Immature natural killer cell (primary cell): ENCODE measurements around the gene TUBB2A. TPM values are rescaled to one million over a fixed set of nuclear protein-coding genes. Genes with fewer than 3 reads are reported as not detected.
A peak's percentile ranks its signal among the peaks of the same experiment; 100 is the strongest.
"Not testable (repeated sequence)": the region's sequence is repeated elsewhere in the genome, so short reads cannot be mapped to it uniquely, and the experiment has no call there.

ENCODE experiments used
- DNase-seq, 3 donors: peaks; one replicate each; pipeline ENCODE4 v3.0.0; 2022; ENCODE audit warnings: mixed read lengths in 1 of 3
- H3K27ac Mint-ChIP-seq, 6 donors: one replicate each; pipeline ENCODE4 v1.8.0; 2020; ENCODE audit warnings: mixed read lengths in 6 of 6, mild to moderate bottlenecking in 5 of 6, inconsistent platforms in 4 of 6, moderate library complexity in 3 of 6
- H3K27me3 Mint-ChIP-seq, 3 donors: one replicate each; pipeline ENCODE4 v1.8.0; 2020 to 2021; ENCODE audit warnings: low read depth in 3 of 3, mild to moderate bottlenecking in 3 of 3, mixed read lengths in 3 of 3, moderate library complexity in 3 of 3, inconsistent platforms in 1 of 3
- H3K36me3 Mint-ChIP-seq, 3 donors: one replicate each; pipeline ENCODE4 v1.8.0; 2020; ENCODE audit warnings: mixed read lengths in 3 of 3, inconsistent platforms in 2 of 3, mild to moderate bottlenecking in 2 of 3
- H3K4me1 Mint-ChIP-seq, 2 donors: one replicate each; pipeline ENCODE4 v1.8.0; 2020; ENCODE audit warnings: inconsistent platforms in 2 of 2, mild to moderate bottlenecking in 2 of 2, mixed read lengths in 2 of 2, moderate library complexity in 1 of 2
- H3K4me3 Mint-ChIP-seq, 5 donors: one replicate each; pipeline ENCODE4 v1.8.0; 2020; ENCODE audit warnings: mild to moderate bottlenecking in 5 of 5, mixed read lengths in 5 of 5, inconsistent platforms in 3 of 5, moderate library complexity in 3 of 5
- H3K9me3 Mint-ChIP-seq, 6 donors: one replicate each; pipeline ENCODE4 v1.8.0; 2020; ENCODE audit warnings: mild to moderate bottlenecking in 6 of 6, mixed read lengths in 6 of 6, inconsistent platforms in 4 of 6, moderate library complexity in 3 of 6
- polyA plus RNA-seq, 3 donors: library from polyadenylated mRNA; unstranded; fragments of 300-500 nt; fragmentation: Illumina TruSeq; gene quantifications; one replicate each; pipeline ENCODE4 v1.2.3, GENCODE V29; 2021

TUBB2A gene
- polyA plus RNA-seq, 3 donors from 2014 or later, result 1.4 to 3.8 (median 2.9) TPM

DNA sequence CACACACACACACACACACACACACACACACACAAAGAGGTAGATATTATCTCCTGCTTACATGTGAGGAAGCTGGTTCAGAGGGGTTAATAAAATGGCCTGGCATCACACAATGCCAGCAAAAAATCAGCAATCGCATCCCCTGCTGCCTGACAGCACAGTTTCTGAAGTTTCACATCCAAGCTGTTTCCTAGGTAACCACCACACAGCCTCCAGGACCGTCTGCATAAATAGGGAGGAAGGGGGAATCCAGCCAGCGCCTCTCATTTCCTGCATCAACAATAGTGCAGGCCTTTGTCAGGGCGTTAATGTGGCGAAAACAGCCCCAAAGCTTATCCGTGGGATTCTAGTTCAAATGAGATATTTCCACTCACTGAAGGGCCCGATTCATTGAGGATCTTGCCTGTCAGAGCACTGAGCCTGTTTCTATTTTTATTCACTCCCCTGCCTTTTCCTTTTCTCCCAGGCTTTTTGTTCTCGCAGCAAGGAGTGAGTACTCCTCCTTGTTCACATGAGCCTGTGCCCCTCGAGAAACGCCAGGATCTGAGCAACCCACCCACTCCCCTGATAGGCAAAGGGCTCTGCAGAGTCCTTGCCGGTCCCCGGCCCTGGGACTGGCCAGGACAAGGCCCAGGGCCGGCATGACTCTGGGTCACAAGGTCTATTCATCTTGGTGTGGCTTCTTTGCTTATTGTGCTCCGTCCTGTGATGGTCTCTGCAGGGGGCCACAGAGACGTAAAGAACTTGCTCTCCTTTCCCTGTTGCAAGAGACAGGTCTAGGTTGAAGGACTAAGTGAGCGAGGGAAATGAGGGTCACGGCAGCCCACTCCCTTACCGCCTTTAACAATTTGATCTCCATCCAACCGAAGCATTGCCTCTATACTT lies 37.4 kb upstream of the TUBB2A start:
- Mint-ChIP-seq H3K4me3 (no peak overlapping the region), H3K9me3 (no peaks in the 10 kb centered on the region), H3K27ac (no peak overlapping the region), H3K27me3 (peaks cover 0 to 5% (median 2%) of the 10 kb centered on the region in 3 donors), H3K36me3 (no peaks in the 10 kb centered on the region), H3K4me1 (no peaks in the 10 kb centered on the region)
- DNase-seq, result no peak

DNA sequence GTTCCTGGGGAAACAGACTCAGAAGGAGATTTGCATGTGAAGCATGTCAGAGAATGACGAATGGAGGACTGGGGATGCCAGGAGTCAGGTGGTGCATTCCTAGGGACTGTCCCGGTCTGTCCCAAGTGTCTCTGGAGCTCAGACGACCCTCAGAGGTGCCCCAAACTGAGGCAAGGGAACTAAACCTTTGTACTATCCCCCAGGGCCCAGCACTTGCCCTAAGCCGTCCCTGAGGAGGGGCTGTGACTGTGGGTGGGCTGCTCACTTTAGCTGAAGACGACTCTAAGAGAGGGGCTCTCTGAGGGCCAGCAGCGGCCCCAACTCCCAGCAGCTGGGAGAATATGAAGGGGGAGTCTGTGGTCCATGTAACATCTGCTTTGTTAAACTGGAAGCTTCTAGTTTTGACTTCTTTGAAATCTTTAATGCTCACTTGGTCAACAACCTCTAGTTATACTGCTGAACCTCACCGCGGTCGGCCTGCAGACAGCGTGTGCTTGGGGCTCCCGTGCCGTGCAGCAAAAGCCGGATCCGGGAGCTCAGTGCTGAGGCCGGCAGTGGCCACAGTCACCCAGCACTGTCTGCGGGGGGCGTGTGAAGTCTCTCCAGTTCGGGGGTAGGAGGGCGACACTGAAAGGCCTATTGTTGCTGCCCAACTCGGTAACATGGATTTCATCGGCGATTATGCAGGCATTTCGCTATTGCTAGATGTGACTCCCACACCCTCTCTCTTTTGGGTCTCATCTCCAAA lies 35.9 kb upstream of the TUBB2A start:
- DNase-seq, result no peak
- H3K27ac Mint-ChIP-seq, result no peak overlapping the region
- peaks cover 0 to 2% (median 0%) of the 10 kb centered on the region in 3 donors for H3K27me3 Mint-ChIP-seq
- no peaks in the 10 kb centered on the region for H3K36me3 Mint-ChIP-seq
- no peak overlapping the region for H3K4me3 Mint-ChIP-seq
- H3K9me3 Mint-ChIP-seq, result no peaks in the 10 kb centered on the region
- no peaks in the 10 kb centered on the region for H3K4me1 Mint-ChIP-seq

DNA sequence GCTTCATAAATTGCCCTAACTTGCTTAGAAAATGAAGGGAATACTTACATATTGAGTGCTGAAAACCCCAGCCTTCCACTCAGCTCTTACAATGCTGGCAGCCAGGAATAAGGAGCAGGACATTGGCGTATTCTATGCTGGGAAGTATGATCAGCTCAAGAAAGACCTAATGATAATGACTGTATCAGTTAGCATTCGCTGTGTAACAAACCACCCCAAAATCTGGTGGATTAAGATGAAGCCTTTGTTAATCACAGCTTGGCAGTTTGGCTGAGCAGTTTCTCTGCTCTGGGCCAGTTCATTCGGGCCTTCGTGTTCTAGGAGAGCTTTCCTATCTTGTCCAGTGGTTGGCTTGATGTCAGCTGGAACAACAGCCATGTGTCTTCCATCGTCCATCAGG lies 33.4 kb upstream of the TUBB2A start:
- no peak for DNase-seq
- no peak overlapping the region for H3K4me3 Mint-ChIP-seq
- no peaks in the 10 kb centered on the region for H3K4me1 Mint-ChIP-seq
- no peaks in the 10 kb centered on the region for H3K36me3 Mint-ChIP-seq
- peaks cover 0 to 3% (median 1%) of the 10 kb centered on the region in 3 donors for H3K27me3 Mint-ChIP-seq
- H3K9me3 Mint-ChIP-seq, result no peaks in the 10 kb centered on the region
- H3K27ac Mint-ChIP-seq, result no peak overlapping the region

- DNase-seq, result no peak
- Mint-ChIP-seq H3K9me3 (no peaks in the 10 kb centered on the region), H3K4me1 (no peaks in the 10 kb centered on the region), H3K27ac (no peak overlapping the region), H3K27me3 (peaks cover 0 to 5% (median 1%) of the 10 kb centered on the region in 3 donors), H3K36me3 (no peaks in the 10 kb centered on the region), H3K4me3 (no peak overlapping the region)
Measured at GRCh38 chr6:3190056-3190455, 32.7 kb upstream of the TUBB2A start.

DNA sequence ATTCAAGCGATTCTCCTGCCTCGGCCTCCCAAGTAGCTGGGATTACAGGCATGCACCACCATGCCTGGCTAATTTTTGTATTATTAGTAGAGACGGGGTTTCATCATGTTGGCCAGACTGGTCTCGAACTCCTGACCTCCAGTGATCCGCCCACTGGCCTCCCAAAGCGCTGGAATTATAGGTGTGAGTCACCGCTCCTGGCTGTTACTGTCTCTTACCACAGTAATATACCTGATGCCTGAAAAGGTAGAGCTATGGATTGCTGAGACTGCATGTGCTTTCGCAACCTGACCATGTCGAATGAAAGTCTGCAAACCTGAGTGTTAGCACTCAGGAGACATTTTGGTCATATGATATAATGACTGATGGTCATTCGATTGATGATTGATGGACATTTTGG lies 31.8 kb upstream of the TUBB2A start:
- not testable (repeated sequence) for H3K9me3 Mint-ChIP-seq, H3K4me3 Mint-ChIP-seq, H3K36me3 Mint-ChIP-seq

GRCh38 chr6:3188262-3188661 lies 30.9 kb upstream of the TUBB2A start:
- peaks cover 4 to 5% (median 5%) of the 10 kb centered on the region in 3 donors for H3K27me3 Mint-ChIP-seq
- H3K27ac Mint-ChIP-seq, result no peak overlapping the region
- DNase-seq, result no peak
- H3K9me3 Mint-ChIP-seq, result no peaks in the 10 kb centered on the region
- no peaks in the 10 kb centered on the region for H3K36me3 Mint-ChIP-seq
- H3K4me1 Mint-ChIP-seq, result no peaks in the 10 kb centered on the region
- no peak overlapping the region for H3K4me3 Mint-ChIP-seq

More for the DNA sequence above, 31.8 kb upstream of the TUBB2A start:
- H3K27ac Mint-ChIP-seq, DNase-seq, H3K27me3 Mint-ChIP-seq, H3K4me1 Mint-ChIP-seq: not testable (repeated sequence)

- DNase-seq, result no peak
- no peaks in the 10 kb centered on the region for H3K9me3 Mint-ChIP-seq
- no peaks in the 10 kb centered on the region for H3K4me1 Mint-ChIP-seq
- H3K27ac Mint-ChIP-seq, result no peak overlapping the region
- H3K27me3 Mint-ChIP-seq, result peaks cover 4 to 5% (median 5%) of the 10 kb centered on the region in 3 donors
- H3K4me3 Mint-ChIP-seq, result no peak overlapping the region
- H3K36me3 Mint-ChIP-seq, result no peaks in the 10 kb centered on the region
Measured at GRCh38 chr6:3186974-3187382, 29.6 kb upstream of the TUBB2A start.

- no peaks in the 10 kb centered on the region for H3K36me3 Mint-ChIP-seq
- no peak overlapping the region for H3K27ac Mint-ChIP-seq
- DNase-seq, result no peak
- no peak overlapping the region for H3K4me3 Mint-ChIP-seq
- no peaks in the 10 kb centered on the region for H3K9me3 Mint-ChIP-seq
- no peaks in the 10 kb centered on the region for H3K4me1 Mint-ChIP-seq
- peaks cover 7 to 10% (median 9%) of the 10 kb centered on the region in 3 donors for H3K27me3 Mint-ChIP-seq
Measured at GRCh38 chr6:3183066-3183465, 25.7 kb upstream of the TUBB2A start.

DNA sequence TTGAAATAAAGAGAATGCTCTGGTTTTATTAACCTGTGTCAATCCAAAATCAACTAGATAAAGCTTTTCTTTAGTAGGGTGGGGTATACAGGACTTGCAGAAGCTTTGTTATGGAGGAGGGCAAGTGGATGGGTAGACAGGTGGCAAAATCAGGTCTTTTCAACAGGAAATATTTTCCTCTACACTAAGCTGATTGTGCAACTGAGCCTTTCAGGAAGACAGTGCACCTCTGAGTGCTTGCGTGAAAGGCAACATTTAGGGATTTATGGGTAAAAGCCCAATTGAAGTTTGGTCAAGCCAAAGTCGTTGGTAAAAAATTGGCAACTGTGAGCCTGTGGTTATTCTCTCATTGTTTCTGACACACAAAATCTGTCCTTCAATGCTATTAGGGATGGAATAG lies 23.8 kb upstream of the TUBB2A start:
- Mint-ChIP-seq H3K4me1 (no peaks in the 10 kb centered on the region), H3K27me3 (peaks cover 6 to 10% (median 8%) of the 10 kb centered on the region in 3 donors), H3K9me3 (no peaks in the 10 kb centered on the region), H3K36me3 (no peaks in the 10 kb centered on the region), H3K27ac (no peak overlapping the region), H3K4me3 (no peak overlapping the region)
- no peak for DNase-seq

GRCh38 chr6:3179945-3180344 lies 22.6 kb upstream of the TUBB2A start:
- Mint-ChIP-seq H3K27ac (peak overlapping the region in 1 of 6 donors; percentile 53), H3K4me3 (peak overlapping the region in 4 of 5 donors; percentile 41 to 71 (median 56)), H3K27me3 (peaks cover 9 to 11% (median 10%) of the 10 kb centered on the region in 3 donors)
- not testable (repeated sequence) for H3K9me3 Mint-ChIP-seq, H3K4me1 Mint-ChIP-seq, DNase-seq, H3K36me3 Mint-ChIP-seq

GRCh38 chr6:3178666-3179065 lies 21.3 kb upstream of the TUBB2A start:
- H3K27me3 Mint-ChIP-seq, H3K27ac Mint-ChIP-seq, H3K36me3 Mint-ChIP-seq, DNase-seq, H3K9me3 Mint-ChIP-seq, H3K4me1 Mint-ChIP-seq, H3K4me3 Mint-ChIP-seq: not testable (repeated sequence)

GRCh38 chr6:3176562-3177355 lies 19.4 kb upstream of the TUBB2A start:
- Mint-ChIP-seq H3K4me3 (no peak overlapping the region), H3K27me3 (peaks cover 7 to 11% (median 9%) of the 10 kb centered on the region in 3 donors), H3K4me1 (no peaks in the 10 kb centered on the region), H3K36me3 (no peaks in the 10 kb centered on the region), H3K27ac (no peak overlapping the region), H3K9me3 (no peaks in the 10 kb centered on the region)
- DNase-seq, result no peak

DNA sequence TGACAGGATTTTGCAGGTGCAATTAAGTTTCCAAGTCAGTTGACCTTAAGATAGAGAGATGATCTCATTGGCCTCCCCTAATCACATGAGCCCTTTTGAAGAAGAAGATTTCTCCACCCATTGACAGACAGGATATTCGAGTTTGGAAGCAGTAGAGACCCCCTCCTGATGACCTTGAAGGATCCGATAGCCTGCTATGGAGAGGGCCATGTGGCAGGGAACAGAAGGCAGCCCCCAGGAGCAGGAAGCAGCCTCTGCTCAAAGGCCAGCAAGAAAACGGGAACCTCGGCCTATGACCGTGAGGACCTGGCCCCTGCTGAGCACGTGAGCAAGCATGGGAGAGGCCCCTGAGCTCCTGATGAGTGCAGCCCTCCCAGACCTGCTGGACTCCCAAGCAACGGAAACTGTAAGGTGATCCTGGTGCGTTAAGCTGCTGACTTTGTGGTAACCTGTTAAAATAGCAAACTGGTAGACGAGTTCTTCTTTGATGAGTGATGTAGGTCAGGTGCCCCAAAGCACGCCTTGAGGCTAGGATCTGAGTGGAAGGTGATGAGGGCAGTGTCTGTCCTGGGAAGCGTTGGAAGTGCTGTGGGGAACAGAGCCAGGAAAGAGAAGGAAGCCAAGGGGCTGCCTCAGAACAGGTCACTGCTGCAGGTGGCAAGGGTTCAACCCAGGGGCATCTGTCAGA lies 18.5 kb upstream of the TUBB2A start:
- Mint-ChIP-seq H3K9me3 (no peaks in the 10 kb centered on the region), H3K27me3 (peaks cover 7 to 10% (median 9%) of the 10 kb centered on the region in 3 donors), H3K4me3 (no peak overlapping the region), H3K36me3 (no peaks in the 10 kb centered on the region), H3K4me1 (no peaks in the 10 kb centered on the region), H3K27ac (no peak overlapping the region)
- no peak for DNase-seq
